Measurements from ENCODE around the gene FAM3D.

Gene FAM3D

DNA sequence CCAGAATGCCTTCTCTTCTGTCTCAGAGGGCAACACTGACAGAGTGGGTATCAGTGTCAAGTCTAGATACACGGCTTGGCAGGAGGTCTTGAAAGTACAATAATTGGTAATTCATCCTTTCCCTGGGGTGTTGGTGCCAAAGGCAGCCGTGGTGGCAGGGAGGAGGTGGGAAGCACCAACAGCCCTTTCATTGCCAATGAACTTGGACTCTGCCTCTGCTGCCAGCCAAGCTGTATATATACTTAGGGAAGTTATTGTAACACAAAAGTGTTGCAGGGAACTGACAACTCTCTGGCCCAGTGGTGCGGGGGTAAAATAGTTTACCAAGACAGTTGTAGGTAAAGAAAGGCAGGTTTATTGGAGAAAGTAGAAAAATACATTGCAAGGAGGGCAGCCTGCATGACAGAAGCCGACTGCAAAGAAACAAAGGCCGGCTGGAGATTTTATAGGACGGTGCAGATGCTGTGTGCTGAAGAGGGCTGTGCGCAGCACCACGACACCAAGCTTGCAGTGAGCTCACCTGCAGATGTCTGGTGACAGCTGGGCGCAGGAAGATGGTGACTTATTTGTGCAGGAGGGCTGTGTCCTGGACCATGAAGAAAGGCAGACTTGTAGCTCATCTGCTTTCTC lies 4.0 kb upstream of the FAM3D start:
- Histone ChIP-seq H3K36me3 (replicated peaks; ENCODE audit: low read depth, low read length) (no peaks in the 10 kb centered on the region), H3K4me3 (ENCODE audit: low read length) (no peak overlapping the region), H3K9me3 (ENCODE audit: insufficient read depth, low read length) (no peaks in the 10 kb centered on the region), H4K20me1 (ENCODE audit: insufficient read depth, low read length) (no peaks in the 10 kb centered on the region), H2AFZ (ENCODE audit: low read depth, low read length) (no peak overlapping the region), H3K27me3 (ENCODE audit: low read depth, low read length) (peaks cover 5% of the 10 kb centered on the region; the same call in 1 of the 2 replicates), H3K27ac (ENCODE audit: low read length) (no peak overlapping the region), H3K4me2 (ENCODE audit: low read length) (no peak overlapping the region), H3K9ac (ENCODE audit: low read length) (no peak overlapping the region), H3K79me2 (ENCODE audit: low read length) (no peaks in the 10 kb centered on the region), H3K4me1 (ENCODE audit: low read length) (no peaks in the 10 kb centered on the region)
- TF ChIP-seq, protein P1, sequence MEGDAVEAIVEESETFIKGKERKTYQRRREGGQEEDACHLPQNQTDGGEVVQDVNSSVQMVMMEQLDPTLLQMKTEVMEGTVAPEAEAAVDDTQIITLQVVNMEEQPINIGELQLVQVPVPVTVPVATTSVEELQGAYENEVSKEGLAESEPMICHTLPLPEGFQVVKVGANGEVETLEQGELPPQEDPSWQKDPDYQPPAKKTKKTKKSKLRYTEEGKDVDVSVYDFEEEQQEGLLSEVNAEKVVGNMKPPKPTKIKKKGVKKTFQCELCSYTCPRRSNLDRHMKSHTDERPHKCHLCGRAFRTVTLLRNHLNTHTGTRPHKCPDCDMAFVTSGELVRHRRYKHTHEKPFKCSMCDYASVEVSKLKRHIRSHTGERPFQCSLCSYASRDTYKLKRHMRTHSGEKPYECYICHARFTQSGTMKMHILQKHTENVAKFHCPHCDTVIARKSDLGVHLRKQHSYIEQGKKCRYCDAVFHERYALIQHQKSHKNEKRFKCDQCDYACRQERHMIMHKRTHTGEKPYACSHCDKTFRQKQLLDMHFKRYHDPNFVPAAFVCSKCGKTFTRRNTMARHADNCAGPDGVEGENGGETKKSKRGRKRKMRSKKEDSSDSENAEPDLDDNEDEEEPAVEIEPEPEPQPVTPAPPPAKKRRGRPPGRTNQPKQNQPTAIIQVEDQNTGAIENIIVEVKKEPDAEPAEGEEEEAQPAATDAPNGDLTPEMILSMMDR (IDR thresholded peaks at IDR 0.05; ENCODE audit: low read depth, low read length) = no peak
- TF ChIP-seq EZH2phosphoT487 (IDR thresholded peaks at IDR 0.05; ENCODE audit: low read depth) = no peak

DNA sequence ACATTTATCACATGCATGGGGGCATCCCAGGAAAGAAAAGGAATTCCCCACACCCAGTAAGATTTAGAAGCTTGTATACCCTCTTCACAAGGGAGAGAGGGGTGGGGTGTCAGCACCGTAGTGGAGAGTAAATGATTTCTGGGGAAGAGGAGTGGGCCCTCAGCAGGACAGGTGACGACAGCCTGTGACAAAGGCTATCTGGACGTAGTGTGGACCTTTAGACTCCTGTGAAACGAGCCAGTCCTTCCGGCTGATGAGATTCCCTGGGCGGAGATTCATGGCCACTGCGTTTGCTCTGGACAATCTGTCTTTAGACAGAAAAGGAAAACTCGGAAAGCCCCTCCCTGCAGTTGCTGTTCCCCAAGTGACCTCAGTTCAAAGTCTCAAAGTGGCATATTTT lies 1.7 kb upstream of the FAM3D start:
- Histone ChIP-seq H4K20me1 (ENCODE audit: insufficient read depth, low read length) (no peaks in the 10 kb centered on the region), H3K79me2 (ENCODE audit: low read length) (no peaks in the 10 kb centered on the region), H2AFZ (ENCODE audit: low read depth, low read length) (no peak overlapping the region), H3K27ac (ENCODE audit: low read length) (no peak overlapping the region), H3K4me1 (ENCODE audit: low read length) (no peaks in the 10 kb centered on the region), H3K4me3 (ENCODE audit: low read length) (no peak overlapping the region), H3K9ac (ENCODE audit: low read length) (no peak overlapping the region), H3K9me3 (ENCODE audit: insufficient read depth, low read length) (no peaks in the 10 kb centered on the region), H3K36me3 (replicated peaks; ENCODE audit: low read depth, low read length) (no peaks in the 10 kb centered on the region), H3K27me3 (ENCODE audit: low read depth, low read length) (peaks cover 5% of the 10 kb centered on the region; the same call in 1 of the 2 replicates), H3K4me2 (ENCODE audit: low read length) (no peak overlapping the region)
- TF ChIP-seq EZH2phosphoT487 (IDR thresholded peaks at IDR 0.05; ENCODE audit: low read depth) = no peak
- TF ChIP-seq, protein P1 (IDR thresholded peaks at IDR 0.05; ENCODE audit: low read depth, low read length) = no peak

DNA sequence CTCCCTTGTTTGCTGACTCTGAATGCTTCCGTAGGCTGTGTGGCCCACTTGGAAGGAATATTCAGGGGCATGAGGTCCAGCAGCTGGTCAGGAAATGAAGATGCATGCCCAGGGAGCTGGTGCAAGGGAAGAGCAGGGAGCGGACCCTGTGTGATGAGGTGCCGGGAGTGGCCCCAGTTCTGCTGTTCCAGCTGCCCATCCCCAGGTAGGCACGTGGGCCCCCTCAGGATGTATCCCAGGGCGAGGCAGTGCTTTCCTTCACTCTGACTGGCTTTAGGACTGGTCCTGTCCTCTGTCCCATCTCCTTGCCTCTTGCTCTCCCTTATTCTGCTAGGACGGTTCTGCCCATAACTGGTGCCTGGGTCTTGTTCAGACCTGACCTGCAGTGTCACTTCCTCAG lies 1.1 kb upstream of the FAM3D start:
- no peak overlapping the region for H3K4me2 ChIP-seq (ENCODE audit: low read length)
- no peak overlapping the region for H3K27ac ChIP-seq (ENCODE audit: low read length)
- H3K4me1 ChIP-seq (ENCODE audit: low read length) = no peaks in the 10 kb centered on the region
- no peak for TF ChIP-seq EZH2phosphoT487 (IDR thresholded peaks at IDR 0.05; ENCODE audit: low read depth)
- TF ChIP-seq, protein P1 (IDR thresholded peaks at IDR 0.05; ENCODE audit: low read depth, low read length) = no peak
- no peaks in the 10 kb centered on the region for H3K36me3 ChIP-seq (replicated peaks; ENCODE audit: low read depth, low read length)
- H3K79me2 ChIP-seq (ENCODE audit: low read length) = no peaks in the 10 kb centered on the region
- H3K9ac ChIP-seq (ENCODE audit: low read length) = no peak overlapping the region
- no peaks in the 10 kb centered on the region for H3K9me3 ChIP-seq (ENCODE audit: insufficient read depth, low read length)
- no peak overlapping the region for H2AFZ ChIP-seq (ENCODE audit: low read depth, low read length)
- no peaks in the 10 kb centered on the region for H4K20me1 ChIP-seq (ENCODE audit: insufficient read depth, low read length)
- no peak overlapping the region for H3K4me3 ChIP-seq (ENCODE audit: low read length)
- peaks cover 5% of the 10 kb centered on the region; the same call in 1 of the 2 replicates for H3K27me3 ChIP-seq (ENCODE audit: low read depth, low read length)

DNA sequence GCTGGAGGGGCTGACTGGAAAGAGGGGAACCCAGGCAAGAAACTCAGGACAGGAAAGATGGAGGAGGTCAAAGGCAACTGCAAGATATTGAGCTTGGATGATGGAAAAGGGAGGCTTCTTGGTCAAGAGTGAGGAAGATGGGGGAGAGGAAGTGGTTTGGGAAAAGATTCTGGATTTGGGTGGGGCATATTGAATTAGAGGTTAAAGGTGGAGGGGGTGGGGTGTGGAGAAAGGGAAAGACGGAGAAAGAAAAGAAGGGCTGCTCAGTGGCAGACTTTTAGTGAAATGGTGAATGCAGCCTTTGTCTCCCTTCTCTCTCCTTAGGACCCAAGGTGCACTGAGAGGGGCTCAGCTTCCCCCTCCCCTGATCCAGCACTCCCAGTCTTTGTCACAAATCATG lies 655 bp upstream of the FAM3D start:
- H3K4me1 ChIP-seq (ENCODE audit: low read length) = no peaks in the 10 kb centered on the region
- no peak overlapping the region for H2AFZ ChIP-seq (ENCODE audit: low read depth, low read length)
- TF ChIP-seq, protein P1 (IDR thresholded peaks at IDR 0.05; ENCODE audit: low read depth, low read length) = no peak
- TF ChIP-seq EZH2phosphoT487 (IDR thresholded peaks at IDR 0.05; ENCODE audit: low read depth) = no peak
- H3K27ac ChIP-seq (ENCODE audit: low read length) = no peak overlapping the region
- H4K20me1 ChIP-seq (ENCODE audit: insufficient read depth, low read length) = no peaks in the 10 kb centered on the region
- H3K4me2 ChIP-seq (ENCODE audit: low read length) = no peak overlapping the region
- H3K27me3 ChIP-seq (ENCODE audit: low read depth, low read length) = peaks cover 5% of the 10 kb centered on the region; the same call in 1 of the 2 replicates
- H3K9me3 ChIP-seq (ENCODE audit: insufficient read depth, low read length) = no peaks in the 10 kb centered on the region
- H3K4me3 ChIP-seq (ENCODE audit: low read length) = no peak overlapping the region
- no peaks in the 10 kb centered on the region for H3K36me3 ChIP-seq (replicated peaks; ENCODE audit: low read depth, low read length)
- no peak overlapping the region for H3K9ac ChIP-seq (ENCODE audit: low read length)
- H3K79me2 ChIP-seq (ENCODE audit: low read length) = no peaks in the 10 kb centered on the region

Data from OCI-LY3 (cell line).